ENCODE results near the gene EXOC3L2. TPM values are rescaled to one million over a fixed set of nuclear protein-coding genes. Genes with fewer than 3 reads are reported as not detected.
"Not testable (repeated sequence)": the region's sequence is repeated elsewhere in the genome, so short reads cannot be mapped to it uniquely, and the experiment has no call there.

The EXOC3L2 gene
- total RNA-seq: 4.0 TPM

DNA sequence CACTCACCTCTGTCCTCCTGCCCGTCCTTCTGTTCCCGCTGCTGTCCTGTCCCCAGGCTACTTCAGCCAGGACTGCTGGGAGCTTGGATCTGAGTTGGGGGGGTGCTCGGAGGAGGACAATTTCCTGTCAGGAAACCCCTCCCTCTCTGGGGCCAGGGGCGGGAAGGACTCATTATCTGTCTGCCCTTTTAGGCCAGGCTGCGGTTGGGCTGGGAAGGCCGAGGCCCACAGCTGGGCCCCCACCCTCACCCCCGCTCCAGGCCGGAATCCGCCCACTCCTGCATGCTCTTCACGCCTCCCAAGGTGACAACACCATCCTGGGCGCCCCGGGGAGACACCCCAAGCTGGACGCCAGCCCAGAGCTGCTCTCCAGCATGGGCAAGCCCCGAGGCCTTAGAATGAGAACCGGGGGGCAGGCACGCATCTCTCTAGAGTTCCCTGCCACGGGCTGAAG lies at the start of gene EXOC3L2:
TSS of gene EXOC3L2 (minus strand) at position 74 of the 454 bp plus-strand sequence. CDS start 6,362 bp downstream, outside the sequence.
- DNase-seq: no peak

DNA sequence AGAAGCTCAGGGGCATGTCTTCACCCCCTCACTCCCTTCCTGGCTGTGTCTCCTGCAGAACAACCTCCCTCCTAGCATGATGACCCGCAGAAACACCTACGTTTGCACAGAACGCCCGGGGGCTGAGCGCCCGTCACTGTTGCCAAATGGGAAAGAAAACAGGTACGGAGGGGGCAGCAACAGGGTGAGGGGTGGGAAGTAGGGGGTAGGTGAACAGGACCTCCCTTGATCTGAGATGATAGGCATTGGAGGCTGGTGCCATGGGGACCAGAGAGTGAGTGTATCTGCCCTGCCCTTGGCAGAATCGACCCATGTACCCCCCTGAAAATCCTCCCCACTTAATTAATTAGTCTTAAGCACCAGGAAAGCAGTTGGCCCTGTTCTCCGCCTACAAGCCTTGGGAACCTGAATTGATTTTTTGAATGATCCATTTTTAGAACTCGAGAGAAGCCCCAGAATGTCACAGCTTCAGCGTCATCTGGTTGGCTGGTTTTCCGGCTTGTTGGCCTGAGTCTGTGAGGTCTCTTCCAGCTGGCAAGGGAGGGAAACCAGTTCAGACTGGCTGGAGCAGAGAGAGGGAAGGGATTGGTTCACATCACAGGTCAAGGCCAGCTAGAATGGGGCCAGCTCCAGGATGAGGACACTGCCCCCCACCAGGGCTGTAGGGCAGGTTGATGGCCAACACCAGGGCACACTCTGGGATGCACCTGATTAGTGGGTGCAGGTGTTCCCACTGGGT lies 49.3 kb upstream of the EXOC3L2 start:
- DNase-seq: peak; percentile 48

DNA sequence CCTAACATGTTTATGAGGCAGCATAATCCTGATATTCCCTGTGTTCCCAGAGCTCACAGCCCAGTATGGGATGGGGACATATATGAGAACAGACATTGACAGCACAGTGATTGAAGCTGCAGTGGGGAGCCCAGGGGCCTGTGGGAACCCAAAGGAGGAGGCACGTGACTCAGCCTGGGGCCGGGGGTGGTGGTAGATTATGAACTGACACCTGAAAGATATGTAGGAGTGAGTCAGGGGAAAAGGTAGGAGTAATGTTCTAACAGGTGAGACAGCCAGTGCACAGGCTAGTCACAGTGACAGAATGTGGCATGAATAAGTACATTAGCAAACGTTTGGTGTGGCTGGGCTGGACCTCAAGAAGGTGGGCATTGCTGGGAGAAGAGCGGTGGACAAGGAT lies 48.5 kb upstream of the EXOC3L2 start:
- no peak for DNase-seq

DNA sequence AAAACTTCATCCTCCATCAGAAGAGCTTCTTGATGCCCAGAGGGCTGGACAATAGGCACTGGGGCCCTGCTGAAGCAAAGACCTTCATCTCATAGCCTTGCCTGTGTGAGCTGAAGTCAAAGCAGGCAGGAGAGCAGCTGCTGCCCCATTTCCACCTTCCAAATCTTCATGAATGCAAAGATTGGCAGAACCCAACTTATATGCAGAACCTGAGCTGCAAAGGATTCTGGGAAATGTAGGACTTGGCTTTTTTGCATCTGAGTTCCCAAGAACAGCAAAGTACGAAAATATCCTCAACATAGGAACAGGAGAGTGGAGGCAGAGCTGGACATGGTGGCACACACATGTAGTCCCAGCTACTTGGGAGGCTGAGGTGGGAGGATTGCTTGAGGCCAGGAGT lies 46.6 kb upstream of the EXOC3L2 start:
- no peak for DNase-seq

DNA sequence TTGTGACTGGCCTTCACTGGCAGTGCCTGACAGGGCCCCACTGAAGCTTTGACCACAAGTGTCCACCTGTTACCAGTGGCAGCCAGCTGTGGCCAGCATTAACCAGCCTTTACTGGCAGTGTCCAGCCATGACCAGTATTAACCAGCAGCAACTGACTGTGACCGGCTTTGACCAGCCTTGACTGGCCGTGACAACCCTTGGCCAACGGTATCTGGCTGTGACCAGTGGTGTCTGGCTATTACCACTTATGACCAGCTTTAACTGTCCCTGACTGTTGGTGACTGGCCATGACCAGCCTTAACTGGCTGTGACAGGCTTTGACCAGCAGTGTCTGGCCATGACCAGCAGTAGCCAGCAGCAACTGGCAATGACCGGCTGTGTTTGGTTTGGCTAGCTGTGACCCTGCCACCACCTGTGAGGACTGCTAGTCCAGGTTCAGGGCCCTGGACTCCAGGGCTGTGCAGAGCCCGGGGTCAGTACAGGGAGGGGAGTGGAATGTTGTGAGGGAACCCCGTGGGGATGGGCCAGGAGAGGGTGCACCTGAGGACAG lies 45.2 kb upstream of the EXOC3L2 start:
- DNase-seq: no peak

DNA sequence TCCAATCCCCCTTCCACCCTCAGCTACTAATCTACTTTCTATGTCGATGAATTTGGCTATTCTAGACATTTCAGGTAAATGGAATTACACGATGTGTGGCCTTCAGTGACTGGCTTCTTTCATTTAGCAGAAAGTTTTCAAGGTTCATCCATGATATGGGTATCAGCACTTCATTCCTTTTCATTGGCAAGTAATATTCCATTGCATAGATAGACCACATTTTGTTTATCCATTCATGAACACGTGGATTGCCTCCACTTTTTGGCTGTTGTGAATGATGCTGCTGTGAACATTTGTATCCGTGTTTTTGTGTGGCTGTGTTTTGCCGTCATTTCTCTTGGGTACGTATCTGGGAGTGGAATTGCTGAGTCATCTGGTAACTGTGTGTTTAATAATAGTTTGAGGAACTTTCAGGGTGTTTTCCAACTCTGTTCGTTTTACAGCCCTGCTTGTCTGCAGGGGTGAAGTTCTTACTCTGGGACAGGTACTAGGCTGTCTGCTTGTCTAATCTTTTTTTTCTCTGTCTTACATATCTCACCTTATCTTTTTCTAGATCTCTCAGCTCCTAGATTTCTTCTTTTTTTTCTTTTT lies 38.3 kb upstream of the EXOC3L2 start:
- DNase-seq: no peak

DNA sequence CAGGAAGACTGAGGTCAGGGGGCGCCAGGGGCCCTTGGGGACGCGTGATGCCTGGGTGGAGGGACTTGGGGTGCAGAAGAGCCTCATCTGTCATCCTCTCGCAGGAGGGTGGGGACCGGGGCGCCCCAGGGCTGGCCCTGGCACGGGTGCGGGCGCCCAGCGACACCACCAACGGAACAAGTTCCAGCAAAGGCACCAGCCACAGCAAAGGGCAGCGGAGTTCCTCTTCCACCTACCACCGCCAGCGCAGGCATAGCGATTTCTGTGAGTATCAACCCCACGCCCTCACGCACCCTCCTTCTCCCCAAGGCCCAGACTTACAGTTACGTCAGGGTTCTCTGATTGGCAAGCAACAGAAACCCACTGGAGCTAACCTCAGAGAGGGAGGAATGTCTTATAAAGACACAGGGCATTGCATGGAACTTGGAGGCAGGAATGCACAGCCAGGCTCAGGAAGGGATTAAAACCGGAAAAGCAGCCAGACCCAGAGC lies 35.3 kb upstream of the EXOC3L2 start:
- no peak for DNase-seq

DNA sequence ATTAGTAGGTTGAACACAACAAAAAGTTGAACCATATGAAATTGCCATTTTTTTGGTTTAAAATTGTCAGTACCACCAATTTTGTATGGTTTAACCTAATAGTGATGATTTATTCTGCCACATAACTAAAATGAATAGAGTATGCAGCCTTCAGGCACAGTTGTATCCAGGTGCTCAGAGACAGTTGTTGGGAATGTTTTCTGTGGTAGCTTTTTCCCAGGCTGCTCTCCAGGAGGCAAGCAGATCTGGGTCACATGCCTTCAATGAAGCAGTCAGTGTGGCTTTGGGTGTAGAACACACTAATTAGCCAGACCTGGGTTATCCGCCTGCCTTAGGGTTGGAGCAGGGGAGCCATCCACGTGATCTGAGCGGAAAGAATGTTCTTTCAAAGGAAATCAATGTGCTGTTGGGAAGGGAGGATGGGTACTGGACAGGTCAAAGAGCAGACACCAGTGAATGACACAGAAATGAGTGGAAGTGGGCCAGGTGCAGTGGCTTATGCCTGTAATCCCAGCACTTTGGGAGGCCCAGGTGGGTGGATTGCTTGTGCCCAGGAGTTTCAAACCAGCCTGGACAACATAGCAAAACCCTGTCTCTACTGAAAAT lies 34.5 kb upstream of the EXOC3L2 start:
- DNase-seq: no peak

DNA sequence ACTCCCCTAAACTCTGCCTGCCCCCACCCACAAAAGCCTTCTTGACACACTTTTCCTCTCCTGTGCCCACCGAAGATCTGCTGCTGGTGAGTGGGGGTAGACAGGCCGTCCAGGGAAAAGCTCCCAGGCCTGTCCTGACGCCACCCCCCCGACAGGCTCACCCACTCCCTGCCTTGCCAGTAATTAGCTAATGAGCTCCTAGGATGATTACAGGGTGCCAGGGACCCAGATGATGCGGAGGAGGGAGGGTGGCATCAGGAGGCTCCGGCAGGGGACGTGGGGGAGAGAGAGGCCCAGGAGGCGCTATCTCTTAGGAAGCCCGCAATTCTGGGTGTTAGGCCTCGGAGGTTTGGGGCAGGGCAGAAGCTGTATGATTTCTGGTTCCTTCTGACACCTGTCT lies 32.9 kb upstream of the EXOC3L2 start:
- DNase-seq: no peak

DNA sequence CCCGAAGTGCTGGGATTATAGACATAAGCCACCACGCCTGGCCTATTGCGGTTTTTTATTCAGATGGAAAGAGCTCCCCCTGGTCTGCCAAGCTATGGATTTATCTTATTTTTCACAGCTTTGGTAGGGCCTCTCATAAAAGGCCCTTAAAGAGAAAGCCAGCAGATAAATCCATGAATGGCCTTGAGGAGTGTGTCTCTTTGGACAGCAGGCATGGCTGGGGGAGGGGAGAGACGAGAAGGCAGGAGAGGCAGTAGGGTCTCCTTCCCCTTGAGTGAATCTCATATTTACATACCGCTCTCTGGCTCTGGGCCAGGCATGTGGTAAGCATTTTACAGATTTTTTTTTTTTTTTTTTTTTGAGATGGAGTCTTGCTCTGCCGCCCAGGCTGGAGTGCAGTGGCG lies 31.1 kb upstream of the EXOC3L2 start:
- DNase-seq: peak; percentile 84

DNA sequence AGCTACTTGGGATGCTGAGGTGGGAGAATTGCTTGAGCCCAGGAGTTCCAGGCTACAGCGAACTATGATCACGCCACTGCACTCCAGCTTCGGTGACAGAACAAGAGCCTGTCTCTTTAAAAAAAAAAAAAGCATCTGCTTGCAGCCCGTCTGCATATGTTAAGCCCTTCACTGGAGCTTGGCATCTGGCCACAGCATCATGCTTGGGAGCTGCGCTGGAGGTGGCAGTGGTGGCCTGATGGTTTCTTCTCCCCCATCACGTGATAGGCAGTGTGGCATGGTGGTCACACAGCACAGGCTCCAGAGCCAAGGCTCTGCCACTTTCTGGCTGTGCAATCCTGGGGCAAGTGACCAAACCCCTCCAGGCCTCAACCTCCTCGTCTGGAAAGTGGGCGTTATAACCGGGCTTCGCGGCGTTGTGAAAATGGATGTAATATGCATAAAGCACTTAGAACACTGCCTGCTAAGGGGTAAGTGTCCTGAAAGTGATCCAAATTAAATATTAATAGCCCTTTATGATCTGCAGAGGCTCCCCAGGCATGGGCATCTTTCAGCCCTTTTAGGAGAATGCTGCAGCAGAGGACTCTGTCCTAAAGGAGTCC lies 30.3 kb upstream of the EXOC3L2 start:
- peak; percentile 67 for DNase-seq

DNA sequence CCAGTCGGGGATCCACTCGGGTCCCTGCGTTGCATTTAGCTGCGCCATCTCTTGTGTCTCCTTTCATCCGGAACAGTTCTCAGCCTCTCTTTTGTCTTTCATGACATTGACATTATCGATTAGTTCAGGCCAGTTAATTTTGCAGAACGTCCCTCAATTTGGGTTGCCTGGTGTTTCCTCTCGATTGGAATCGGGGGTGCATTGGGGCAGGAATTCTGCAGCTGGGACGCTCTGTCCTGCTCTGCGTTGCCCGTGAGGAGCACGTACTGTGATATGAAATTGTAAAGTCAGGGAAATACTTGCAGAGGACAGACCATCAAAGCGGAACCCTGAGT lies 28.3 kb upstream of the EXOC3L2 start:
- DNase-seq: no peak

DNA sequence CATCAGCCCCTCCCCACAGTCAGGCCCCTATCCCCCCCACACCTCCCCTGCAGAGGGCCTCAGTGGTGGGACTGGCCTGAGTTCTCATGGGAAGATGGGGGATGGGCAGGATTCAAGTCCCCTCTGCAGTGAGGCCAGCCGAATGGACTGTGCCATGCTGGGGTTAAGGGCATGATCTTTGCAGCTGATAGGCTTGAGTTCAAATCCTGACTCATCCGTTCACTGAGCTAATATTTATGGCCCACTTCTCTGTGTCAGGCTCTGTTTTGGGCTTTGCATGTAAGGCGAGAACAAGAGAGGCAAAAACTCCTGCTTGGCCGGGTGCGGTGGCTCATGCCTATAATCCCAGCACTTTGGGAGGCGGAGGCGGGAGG lies 26.5 kb upstream of the EXOC3L2 start:
- DNase-seq: no peak

DNA sequence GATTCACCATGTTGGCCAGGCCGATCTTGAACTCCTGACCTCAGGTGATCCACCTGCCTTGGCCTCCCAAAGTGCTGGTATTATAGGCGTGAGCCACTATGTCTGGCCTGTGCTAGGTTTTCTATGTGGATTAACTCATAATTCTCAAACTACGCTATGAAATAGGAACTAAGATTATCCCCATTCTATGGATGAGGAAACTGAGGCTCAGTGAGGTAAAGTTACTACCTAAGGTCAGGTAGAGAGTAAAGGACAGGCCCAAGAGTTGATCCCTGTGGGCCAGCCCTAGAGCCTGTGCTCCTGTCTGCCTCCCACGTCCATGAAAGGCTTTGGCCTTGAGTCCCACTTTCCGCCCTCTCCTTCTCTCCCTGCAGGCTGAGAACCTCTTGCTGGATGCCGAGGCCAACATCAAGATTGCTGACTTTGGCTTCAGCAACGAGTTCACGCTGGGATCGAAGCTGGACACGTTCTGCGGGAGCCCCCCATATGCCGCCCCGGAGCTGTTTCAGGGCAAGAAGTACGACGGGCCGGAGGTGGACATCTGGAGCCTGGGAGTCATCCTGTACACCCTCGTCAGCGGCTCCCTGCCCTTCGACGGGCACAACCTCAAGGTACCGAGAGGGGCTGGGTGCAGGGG lies 26.0 kb upstream of the EXOC3L2 start:
- DNase-seq: no peak

DNA sequence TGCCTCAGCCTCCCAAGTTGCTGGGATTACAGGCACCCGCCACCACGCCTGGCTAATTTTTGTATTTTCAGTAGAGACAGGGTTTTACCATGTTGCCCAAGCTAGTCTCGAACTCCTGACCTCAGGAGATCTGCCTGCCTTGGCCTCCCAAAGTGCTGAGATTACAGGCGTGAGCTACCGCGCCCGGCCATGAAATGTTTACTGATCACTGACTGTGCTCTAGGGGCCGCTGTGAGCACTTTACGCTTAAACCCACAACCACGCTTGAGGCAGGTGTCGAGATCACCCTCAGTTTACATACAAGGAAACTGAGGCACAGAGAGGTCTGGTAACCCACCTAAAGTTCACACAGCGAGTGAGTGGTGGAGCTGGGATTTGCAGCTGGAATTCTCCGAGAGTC lies 24.7 kb upstream of the EXOC3L2 start:
- DNase-seq: not testable (repeated sequence)

DNA sequence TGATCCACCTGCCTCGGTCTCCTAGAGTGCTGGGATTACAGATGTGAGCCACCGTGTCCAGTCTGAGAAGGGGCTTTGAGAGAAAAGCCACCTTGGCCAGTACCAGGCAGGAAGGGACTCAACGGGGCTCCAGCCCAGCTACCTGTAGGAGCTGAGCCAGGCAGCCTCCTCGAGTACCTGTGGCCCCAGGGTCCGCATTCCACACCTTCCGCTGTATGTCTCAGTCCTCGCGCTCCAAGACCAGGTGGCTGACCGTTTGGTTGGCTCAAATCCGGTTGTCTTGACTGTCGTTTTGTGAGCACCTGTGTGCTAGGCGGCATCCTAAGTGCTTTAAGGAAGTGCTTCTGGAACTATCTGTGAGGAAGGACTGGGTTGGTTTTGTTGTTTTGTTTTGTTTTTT lies 22.1 kb upstream of the EXOC3L2 start:
- DNase-seq: no peak

DNA sequence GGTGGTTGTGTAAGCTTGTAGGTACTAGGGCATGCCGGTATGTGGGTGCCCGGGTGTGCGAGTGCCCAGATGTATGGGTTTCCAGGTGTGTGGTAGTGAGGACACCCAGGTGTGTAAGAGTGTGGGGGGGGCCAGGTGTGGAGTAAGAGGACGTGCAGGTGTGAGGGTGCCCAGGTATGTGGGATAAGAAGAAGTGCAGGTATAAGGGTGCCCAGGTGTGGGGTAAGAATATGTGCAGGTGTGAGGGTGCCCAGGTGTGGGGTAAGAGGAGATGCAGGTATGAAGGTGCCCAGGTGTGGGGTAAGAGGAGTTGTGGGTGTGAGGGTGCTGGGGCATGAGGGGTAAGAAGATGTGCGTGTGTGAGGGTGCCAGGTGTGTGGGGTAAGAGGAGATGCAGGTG lies 20.2 kb upstream of the EXOC3L2 start:
- no peak for DNase-seq

DNA sequence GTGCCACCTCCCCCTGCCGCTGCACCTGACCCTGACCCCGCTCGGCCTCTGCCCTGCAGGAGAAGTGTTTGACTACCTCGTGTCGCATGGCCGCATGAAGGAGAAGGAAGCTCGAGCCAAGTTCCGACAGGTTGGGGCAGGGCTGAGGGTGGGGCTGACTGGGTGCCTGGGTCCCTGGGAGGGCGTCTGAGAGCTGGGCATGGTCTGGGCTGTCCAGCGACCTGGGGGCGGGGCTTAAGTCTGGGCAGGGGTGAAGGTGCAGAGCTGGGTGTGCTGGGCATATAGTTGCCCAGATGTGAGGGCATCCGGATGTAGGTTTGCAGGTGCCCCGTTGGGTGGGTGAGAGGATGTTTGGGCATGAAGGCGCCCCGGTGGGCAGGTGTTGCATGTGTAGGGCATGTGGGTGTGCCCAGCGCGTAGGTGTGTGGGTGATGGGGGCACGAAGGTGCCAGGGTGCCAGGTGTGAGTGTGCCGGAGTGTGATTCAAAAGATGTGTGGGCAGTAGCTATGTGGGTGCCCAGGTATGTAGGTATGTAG lies 19.6 kb upstream of the EXOC3L2 start:
- DNase-seq: no peak

DNA sequence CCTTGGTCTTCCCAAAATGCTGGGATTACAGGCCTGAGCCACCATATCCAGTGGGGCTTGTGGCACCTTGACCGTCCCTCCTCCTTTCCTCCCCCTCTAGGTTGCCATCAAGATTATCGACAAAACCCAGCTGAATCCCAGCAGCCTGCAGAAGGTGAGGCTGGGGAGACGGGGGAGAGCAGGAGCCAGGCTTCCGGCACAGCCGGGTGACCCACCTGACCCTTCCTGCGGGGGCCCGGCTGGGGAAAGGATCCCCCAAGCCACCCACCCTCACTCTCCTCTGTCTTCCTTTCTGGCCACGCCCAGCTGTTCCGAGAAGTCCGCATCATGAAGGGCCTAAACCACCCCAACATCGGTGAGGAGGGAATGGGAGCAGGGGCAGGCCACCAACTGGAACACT lies 17.8 kb upstream of the EXOC3L2 start:
- no peak for DNase-seq

DNA sequence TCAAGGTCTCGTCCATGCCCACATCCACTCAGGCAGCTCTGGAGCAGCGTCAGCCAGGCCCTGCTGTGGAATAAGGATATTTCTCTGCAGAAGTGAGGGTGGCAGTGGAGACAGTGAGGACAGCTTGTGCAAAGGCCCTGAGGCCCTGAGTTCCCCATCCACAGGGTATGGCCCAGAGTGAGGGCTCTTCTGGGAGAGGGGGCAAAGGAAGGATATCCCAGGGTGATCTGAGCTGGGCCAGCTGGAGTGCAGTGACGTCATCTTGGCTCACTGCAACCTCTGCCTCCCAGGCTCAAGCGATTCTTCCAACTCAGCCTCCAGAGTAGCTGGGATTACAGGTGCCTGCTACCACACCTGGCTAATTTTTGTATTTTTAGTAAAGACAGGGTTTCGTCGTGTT lies 17.4 kb upstream of the EXOC3L2 start:
- DNase-seq: no peak

DNA sequence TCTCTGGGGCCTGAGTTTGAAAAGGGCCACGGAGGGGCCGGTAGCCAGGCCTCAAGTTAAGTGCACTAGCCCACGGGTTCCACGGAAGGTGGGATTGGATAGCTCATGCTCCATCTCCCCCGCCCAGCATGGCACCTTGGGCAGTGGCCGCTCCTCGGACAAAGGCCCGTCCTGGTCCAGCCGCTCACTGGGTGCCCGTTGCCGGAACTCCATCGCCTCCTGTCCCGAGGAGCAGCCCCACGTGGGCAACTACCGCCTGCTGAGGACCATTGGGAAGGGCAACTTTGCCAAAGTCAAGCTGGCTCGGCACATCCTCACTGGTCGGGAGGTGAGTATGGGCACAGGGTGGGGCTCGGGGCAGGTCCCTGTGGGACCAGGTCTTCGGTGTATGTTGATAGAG lies 13.7 kb upstream of the EXOC3L2 start:
- no peak for DNase-seq

DNA sequence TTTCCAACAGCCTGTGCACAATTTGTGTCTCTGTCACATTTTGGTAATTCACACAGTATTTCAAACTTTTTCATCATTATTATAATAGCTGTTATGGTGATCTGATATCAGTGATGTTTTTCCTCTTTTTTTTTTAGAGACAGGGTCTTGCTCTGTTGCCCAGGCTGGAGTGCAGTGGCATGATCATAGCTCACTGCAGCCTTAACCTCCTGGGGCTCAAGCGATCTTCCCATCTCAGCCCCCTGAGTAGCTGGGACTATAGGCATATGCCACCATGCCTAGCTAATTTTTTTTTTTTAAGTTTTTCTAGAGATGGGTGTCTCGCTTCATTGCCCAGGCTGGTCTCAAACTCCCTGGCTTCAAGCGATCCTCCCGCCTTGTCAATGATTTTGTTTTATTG lies 11.6 kb upstream of the EXOC3L2 start:
- DNase-seq: no peak

Data from tongue (tissue), 2 donors.